GM18502 (cell line): Measurements from ENCODE around the gene CCDC86.
"Not testable (repeated sequence)": the region's sequence is repeated elsewhere in the genome, so short reads cannot be mapped to it uniquely, and the experiment has no call there.

Experiments used
- ATAC-seq: cut with Tn5 transposase; IDR thresholded peaks from one replicate; pipeline ENCODE4 v1.9.1; 2021; ENCODE audit warnings: mild to moderate bottlenecking; ENCODE audit not compliant: unreplicated experiment, poor library complexity

CCDC86 gene

GRCh38 chr11:60841797-60842667 lies at the start of gene CCDC86:
Gene CCDC86 (plus strand): TSS chr11:60842113. CDS start chr11:60842125, 12 bp downstream.
- peak; percentile 83 for ATAC-seq

GRCh38 chr11:60792521-60792920 lies 49.4 kb upstream of the CCDC86 start:
- ATAC-seq = no peak

- no peak for ATAC-seq
Measured at GRCh38 chr11:60795291-60795690, 46.6 kb upstream of the CCDC86 start.

- ATAC-seq = no peak
Measured at GRCh38 chr11:60797846-60798630, 43.9 kb upstream of the CCDC86 start.

- no peak for ATAC-seq
Measured at GRCh38 chr11:60798631-60799030, 43.3 kb upstream of the CCDC86 start.

GRCh38 chr11:60801194-60801593 lies 40.7 kb upstream of the CCDC86 start:
- ATAC-seq = no peak

- ATAC-seq = no peak
Measured at GRCh38 chr11:60803273-60803936, 38.5 kb upstream of the CCDC86 start.

- no peak for ATAC-seq
Measured at GRCh38 chr11:60809249-60809648, 32.7 kb upstream of the CCDC86 start.

GRCh38 chr11:60809691-60810090 lies 32.2 kb upstream of the CCDC86 start:
- no peak for ATAC-seq

GRCh38 chr11:60810151-60810550 lies 31.8 kb upstream of the CCDC86 start:
- no peak for ATAC-seq

- no peak for ATAC-seq
Measured at GRCh38 chr11:60810569-60810968, 31.3 kb upstream of the CCDC86 start.

GRCh38 chr11:60813324-60813723 lies 28.6 kb upstream of the CCDC86 start:
- no peak for ATAC-seq

GRCh38 chr11:60814112-60814511 lies 27.8 kb upstream of the CCDC86 start:
- ATAC-seq = no peak

- ATAC-seq = no peak
Measured at GRCh38 chr11:60816590-60817157, 25.2 kb upstream of the CCDC86 start.

GRCh38 chr11:60818057-60818456 lies 23.9 kb upstream of the CCDC86 start:
- ATAC-seq = no peak

GRCh38 chr11:60821827-60822599 lies 19.9 kb upstream of the CCDC86 start:
- ATAC-seq = no peak

- ATAC-seq = not testable (repeated sequence)
Measured at GRCh38 chr11:60823745-60824306, 18.1 kb upstream of the CCDC86 start.

- no peak for ATAC-seq
Measured at GRCh38 chr11:60825118-60825517, 16.8 kb upstream of the CCDC86 start.

- ATAC-seq = no peak
Measured at GRCh38 chr11:60825790-60826189, 16.1 kb upstream of the CCDC86 start.
